HG02884 (cell line): ENCODE measurements around the gene PRAMEF11.
"Not testable (repeated sequence)": the region's sequence is repeated elsewhere in the genome, so short reads cannot be mapped to it uniquely, and the experiment has no call there.

Experiments used
- ATAC-seq: cut with Tn5 transposase; IDR thresholded peaks from one replicate; pipeline ENCODE4 v1.9.1; 2021; ENCODE audit warnings: mild to moderate bottlenecking, moderate library complexity; ENCODE audit not compliant: unreplicated experiment

Gene PRAMEF11

DNA sequence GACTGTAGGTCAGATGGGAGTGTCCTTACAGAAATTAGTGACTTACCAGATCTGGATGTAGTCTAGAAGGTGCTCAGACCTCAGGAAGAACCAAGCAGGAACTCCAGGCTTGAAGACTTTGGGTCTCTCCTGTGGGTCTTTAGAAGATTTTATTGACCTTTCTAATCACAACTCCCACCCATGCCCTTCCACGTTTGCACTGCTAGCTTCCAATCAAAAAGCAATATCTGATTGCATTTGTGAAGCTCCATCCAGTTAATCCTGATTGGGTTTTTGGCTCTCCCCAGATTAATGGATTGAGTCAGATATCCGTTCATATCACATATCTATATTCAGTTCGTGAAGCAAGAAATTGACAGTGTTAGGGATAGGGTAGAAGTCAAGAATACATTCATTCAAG lies at the start of gene PRAMEF11:
PRAMEF11 (minus strand) TSS at position 101 of the 400 bp plus-strand sequence. CDS start 2,621 bp downstream, outside the sequence.
- ATAC-seq, result not testable (repeated sequence)

- not testable (repeated sequence) for ATAC-seq
Observed at GRCh38 chr1:12878453-12878852, 47.2 kb upstream of the PRAMEF11 start.

GRCh38 chr1:12863131-12863880 lies 32.1 kb upstream of the PRAMEF11 start:
- not testable (repeated sequence) for ATAC-seq

- not testable (repeated sequence) for ATAC-seq
Observed at GRCh38 chr1:12856786-12857185, 25.6 kb upstream of the PRAMEF11 start, which contains the start of gene PRAMEF2. TSS of gene PRAMEF2 (plus strand) at chr1:12857086. CDS start at chr1:12859010, 1,924 bp downstream.

- ATAC-seq, result no peak
Observed at GRCh38 chr1:12851779-12852178, 20.6 kb upstream of the PRAMEF11 start.

- ATAC-seq, result not testable (repeated sequence)
Observed at GRCh38 chr1:12848620-12849019, 17.4 kb upstream of the PRAMEF11 start, which contains the start of gene HNRNPCL1. TSS of gene HNRNPCL1 (minus strand) at chr1:12848720. CDS start at chr1:12848289, 431 bp downstream.

- ATAC-seq, result not testable (repeated sequence)
Observed at GRCh38 chr1:12833251-12833650, 2.0 kb upstream of the PRAMEF11 start.

DNA sequence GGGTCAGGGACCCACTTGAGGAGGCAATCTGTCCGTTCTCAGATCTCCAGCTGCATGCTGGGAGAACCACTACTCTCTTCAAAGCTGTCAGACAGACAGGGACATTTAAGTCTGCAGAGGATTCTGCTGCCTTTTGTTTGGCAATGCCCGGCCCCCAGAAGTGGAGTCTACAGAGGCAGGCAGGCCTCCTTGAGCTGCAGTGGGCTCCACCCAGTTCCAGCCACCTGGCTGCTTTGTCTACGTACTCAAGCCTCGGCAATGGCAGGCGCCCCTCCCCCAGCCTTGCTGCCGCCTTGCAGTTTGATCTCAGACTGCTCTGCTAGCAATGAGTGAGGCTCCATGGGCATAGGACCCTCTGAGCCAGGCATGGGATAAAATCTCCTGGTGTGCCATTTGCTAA lies 12.1 kb downstream of the PRAMEF11 start:
- not testable (repeated sequence) for ATAC-seq

- no peak for ATAC-seq
Observed at GRCh38 chr1:12811409-12811784, 19.8 kb downstream of the PRAMEF11 start.

GRCh38 chr1:12810691-12811408 lies 20.4 kb downstream of the PRAMEF11 start:
- no peak for ATAC-seq

GRCh38 chr1:12809933-12810332 lies 21.3 kb downstream of the PRAMEF11 start:
- no peak for ATAC-seq

DNA sequence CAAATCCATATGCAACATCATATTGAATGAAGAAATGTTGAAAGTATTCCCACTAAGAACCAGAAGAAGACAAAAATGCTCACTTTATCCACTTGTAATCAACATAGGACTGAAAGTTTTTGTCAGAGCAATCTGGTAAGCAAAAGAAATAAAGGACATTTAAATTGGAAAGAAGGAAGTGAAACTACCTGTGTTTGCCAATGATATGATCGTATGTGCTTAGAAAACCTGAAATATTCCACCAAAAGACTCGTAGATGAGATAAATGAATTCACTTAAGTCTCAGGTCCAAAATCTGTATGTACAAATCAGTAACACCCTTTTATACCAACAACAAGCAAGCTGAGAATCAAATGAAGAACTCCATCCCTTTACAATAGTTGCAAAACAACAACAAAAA lies 31.5 kb downstream of the PRAMEF11 start:
- ATAC-seq, result no peak

DNA sequence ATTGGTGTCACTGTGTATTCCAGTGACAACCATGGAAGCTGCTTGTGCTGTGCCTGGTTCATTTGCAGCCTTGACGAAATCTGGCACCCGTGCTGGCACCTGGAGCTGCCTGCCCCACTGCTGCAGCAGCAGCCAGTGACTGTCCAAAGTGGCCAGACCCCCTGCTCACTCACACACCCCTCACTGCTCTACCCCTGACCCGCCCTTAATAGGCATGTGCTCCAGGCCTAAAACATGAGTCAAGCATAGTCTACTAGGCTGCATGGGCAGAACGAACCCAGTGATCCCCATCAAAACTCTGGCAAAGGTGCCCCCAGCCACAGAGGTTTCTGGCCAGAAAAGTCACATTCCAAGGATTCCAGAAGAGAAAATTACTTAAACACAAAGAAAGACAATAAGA lies 32.3 kb downstream of the PRAMEF11 start:
- no peak for ATAC-seq

GRCh38 chr1:12791097-12791496 lies 40.1 kb downstream of the PRAMEF11 start, which contains the start of gene PRAMEF1:
TSS of gene PRAMEF1 (plus strand) at chr1:12791397. CDS start at chr1:12793228, 1,831 bp downstream.
- not testable (repeated sequence) for ATAC-seq

DNA sequence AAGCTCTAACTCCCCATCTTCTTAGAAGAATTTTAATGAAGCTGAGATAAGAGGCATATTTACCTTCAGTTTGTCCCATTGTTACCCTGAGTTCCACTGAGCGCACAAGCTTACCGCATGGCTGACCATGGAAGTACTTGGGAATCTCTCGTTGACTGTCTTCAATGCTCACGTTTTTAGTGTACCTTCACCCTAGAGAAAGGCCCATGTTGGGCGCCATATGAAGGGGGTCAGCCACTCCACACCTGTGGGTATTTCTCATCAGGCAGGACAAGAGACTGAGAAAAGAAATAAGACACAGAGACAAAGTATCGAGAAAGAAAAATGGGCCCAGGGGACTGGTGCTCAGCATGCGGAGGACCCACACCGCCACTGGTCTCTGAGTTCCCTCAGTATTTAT lies 46.5 kb downstream of the PRAMEF11 start:
- not testable (repeated sequence) for ATAC-seq

GRCh38 chr1:12783783-12784182 lies 47.4 kb downstream of the PRAMEF11 start:
- ATAC-seq, result not testable (repeated sequence)

DNA sequence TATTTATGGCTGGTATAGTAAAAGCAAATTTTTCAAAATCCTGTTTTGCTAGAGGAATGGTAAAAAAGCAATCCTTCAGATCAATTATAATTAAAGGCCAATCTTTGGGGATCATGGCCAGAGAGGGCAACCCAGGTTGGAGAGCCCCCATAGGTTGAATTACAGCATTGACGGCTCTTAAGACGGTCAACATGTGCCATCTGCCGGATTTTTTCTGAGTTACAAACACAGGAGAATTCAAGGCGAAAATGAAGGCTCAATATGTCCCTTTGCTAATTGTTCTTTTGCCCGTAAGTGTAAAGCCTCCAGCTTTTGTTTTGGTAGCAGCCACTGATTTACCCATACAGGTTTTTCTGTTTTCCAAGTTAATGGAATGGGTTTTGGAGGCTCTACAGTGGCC lies 49.7 kb downstream of the PRAMEF11 start:
- not testable (repeated sequence) for ATAC-seq

GRCh38 chr1:12778907-12779306 lies 52.3 kb downstream of the PRAMEF11 start:
- no peak for ATAC-seq

GRCh38 chr1:12778061-12778460 lies 53.1 kb downstream of the PRAMEF11 start:
- no peak for ATAC-seq

DNA sequence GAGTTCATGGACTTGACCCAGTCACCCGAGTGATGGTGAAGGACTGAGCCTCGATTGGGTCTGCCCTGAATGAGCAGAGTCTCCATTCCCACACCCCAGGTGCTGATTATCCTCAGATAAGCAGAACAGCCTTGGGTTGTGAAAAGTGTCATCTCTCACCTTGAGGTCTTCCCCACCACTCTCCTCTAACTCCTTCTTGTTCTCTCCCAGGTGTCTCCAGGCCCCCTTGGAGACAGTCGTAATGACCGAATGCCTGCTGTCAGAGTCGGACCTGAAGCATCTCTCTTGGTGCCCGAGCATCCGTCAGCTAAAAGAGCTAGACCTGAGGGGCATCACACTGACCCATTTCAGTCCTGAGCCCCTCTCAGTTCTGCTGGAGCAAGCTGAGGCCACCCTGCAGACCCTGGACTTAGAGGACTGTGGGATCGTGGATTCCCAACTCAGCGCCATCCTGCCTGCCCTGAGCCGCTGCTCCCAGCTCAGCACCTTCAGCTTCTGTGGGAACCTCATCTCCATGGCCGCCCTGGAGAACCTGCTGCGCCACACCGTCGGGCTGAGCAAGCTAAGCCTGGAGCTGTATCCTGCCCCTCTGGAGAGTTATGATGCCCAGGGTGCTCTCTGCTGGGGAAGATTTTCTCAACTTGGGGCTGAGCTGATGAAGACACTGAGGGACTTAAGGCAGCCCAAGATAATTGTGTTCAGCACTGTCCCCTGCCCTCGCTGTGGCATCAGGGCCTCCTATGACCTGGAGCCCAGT lies 54.2 kb downstream of the PRAMEF11 start:
- ATAC-seq, result no peak

DNA sequence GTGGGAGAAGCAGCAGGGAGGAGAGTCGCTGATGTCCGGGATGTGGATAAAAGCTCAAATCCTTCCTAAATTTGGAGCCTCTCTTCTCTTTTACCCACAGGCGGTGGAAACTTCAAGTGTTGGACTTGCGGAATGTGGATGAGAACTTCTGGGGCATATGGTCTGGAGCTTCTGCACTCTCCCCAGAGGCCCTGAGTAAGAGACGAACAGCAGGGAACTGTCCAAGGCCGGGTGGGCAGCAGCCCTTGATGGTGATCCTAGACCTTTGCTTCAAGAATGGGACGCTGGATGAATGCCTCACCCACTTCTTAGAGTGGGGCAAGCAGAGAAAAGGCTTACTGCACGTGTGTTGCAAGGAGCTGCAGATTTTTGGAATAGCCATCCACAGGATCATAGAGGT lies 55.8 kb downstream of the PRAMEF11 start:
- ATAC-seq, result no peak
